HG02798 (cell line): ENCODE measurements around the gene HOXC12.

Experiments used
- ATAC-seq: cut with Tn5 transposase; IDR thresholded peaks from one replicate; pipeline ENCODE4 v1.9.1; 2021; ENCODE audit warnings: mild to moderate bottlenecking; ENCODE audit not compliant: unreplicated experiment, poor library complexity

HOXC12 gene

GRCh38 chr12:53968214-53969127 is 13.8 kb downstream of the HOXC12 start:
- ATAC-seq = no peak

GRCh38 chr12:53969588-53970259 is 15.0 kb downstream of the HOXC12 start:
- no peak for ATAC-seq

DNA sequence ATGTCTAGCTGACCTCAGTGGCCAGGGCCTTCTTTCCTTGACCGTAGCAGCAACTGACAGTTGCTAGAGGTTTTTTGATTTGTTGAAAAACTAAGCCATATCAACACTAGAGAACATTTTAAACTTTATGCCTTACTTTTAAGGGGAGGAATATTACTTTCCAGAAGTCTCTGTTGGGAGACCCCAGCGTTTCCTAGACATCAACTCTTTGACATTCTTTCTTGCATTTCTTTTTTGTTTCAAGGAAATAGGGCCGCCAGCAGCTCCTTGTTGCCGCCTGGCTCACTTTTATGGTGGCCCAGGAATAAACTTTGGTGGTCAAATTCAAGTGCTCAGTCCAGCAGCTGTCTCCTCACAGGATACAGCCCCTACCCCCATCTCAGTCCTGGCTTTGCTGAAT is 15.7 kb downstream of the HOXC12 start:
- ATAC-seq = no peak

- ATAC-seq = no peak
Measured at GRCh38 chr12:53971129-53971528, 16.4 kb downstream of the HOXC12 start.

DNA sequence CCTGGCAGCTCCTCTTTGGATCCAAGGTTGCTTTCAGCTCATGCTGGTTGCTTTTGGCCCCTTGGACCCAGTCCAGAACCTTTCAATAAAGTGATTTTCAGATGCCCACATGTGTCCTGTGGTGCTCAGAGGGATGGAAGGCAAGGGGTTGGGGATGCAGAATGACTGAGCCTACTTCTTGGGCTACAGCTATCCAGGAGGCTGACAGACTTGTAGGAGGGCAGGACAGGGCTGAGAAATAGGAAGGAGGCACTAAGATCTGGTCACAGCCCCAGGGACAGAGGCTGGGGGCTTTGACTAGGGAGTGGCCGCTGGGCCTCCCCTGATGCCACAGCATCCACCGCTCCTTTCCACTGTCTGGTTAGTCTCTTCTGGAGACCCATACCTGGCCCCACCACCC is 17.0 kb downstream of the HOXC12 start:
- ATAC-seq = no peak

- ATAC-seq = no peak
Measured at GRCh38 chr12:53972152-53972702, 17.5 kb downstream of the HOXC12 start.

GRCh38 chr12:53972722-53973235 is 18.1 kb downstream of the HOXC12 start, which contains the start of gene HOXC11:
Gene HOXC11 (plus strand): TSS chr12:53973126. CDS start chr12:53973242, 116 bp downstream.
- no peak for ATAC-seq

GRCh38 chr12:53973236-53974042 is 18.7 kb downstream of the HOXC12 start:
- no peak for ATAC-seq

- no peak for ATAC-seq
Measured at GRCh38 chr12:53974084-53975063, 19.7 kb downstream of the HOXC12 start, which contains the start of gene HOTAIR. Gene HOTAIR (minus strand): TSS chr12:53974954.

GRCh38 chr12:53975064-53975471 is 20.4 kb downstream of the HOXC12 start:
- ATAC-seq = no peak

GRCh38 chr12:53975479-53976152 is 20.9 kb downstream of the HOXC12 start:
- no peak for ATAC-seq

GRCh38 chr12:53976172-53976822 is 21.6 kb downstream of the HOXC12 start:
- no peak for ATAC-seq

- no peak for ATAC-seq
Measured at GRCh38 chr12:53976823-53977595, 22.3 kb downstream of the HOXC12 start.

- ATAC-seq = no peak
Measured at GRCh38 chr12:53977596-53978445, 23.1 kb downstream of the HOXC12 start.

GRCh38 chr12:53978477-53979356 is 24.0 kb downstream of the HOXC12 start:
- ATAC-seq = no peak
